NCI-H146 treated with DMSO at 0.1 percent for 48 hours (cell line): ENCODE results near the gene CCDC102A.
"Not testable (repeated sequence)": the region's sequence is repeated elsewhere in the genome, so short reads cannot be mapped to it uniquely, and the experiment has no call there.

Experiments used
- DNase-seq: peaks from one replicate; lab custom pipeline; 2025; ENCODE audit not compliant: unreplicated experiment; lab: John Stamatoyannopoulos, UW

Gene CCDC102A

GRCh38 chr16:57566436-57566835 is 30.1 kb upstream of the CCDC102A start:
- no peak for DNase-seq

GRCh38 chr16:57565461-57565860 is 29.1 kb upstream of the CCDC102A start:
- DNase-seq: no peak

- DNase-seq: no peak
Observed at GRCh38 chr16:57564571-57565270, 28.4 kb upstream of the CCDC102A start.

GRCh38 chr16:57563761-57564160 is 27.4 kb upstream of the CCDC102A start:
- DNase-seq: no peak

- DNase-seq: no peak
Observed at GRCh38 chr16:57563487-57563750, 27.0 kb upstream of the CCDC102A start.

GRCh38 chr16:57562669-57563486 is 26.5 kb upstream of the CCDC102A start:
- DNase-seq: no peak

GRCh38 chr16:57562066-57562465 is 25.7 kb upstream of the CCDC102A start:
- no peak for DNase-seq

- no peak for DNase-seq
Observed at GRCh38 chr16:57559072-57559790, 22.9 kb upstream of the CCDC102A start.

GRCh38 chr16:57556941-57557541 is 20.7 kb upstream of the CCDC102A start:
- DNase-seq: no peak

- DNase-seq: no peak
Observed at GRCh38 chr16:57555831-57556230, 19.5 kb upstream of the CCDC102A start.

GRCh38 chr16:57551057-57551456 is 14.7 kb upstream of the CCDC102A start:
- no peak for DNase-seq

- no peak for DNase-seq
Observed at GRCh38 chr16:57549730-57550129, 13.4 kb upstream of the CCDC102A start.

GRCh38 chr16:57548408-57548807 is 12.0 kb upstream of the CCDC102A start:
- no peak for DNase-seq

GRCh38 chr16:57547524-57547923 is 11.2 kb upstream of the CCDC102A start:
- DNase-seq: not testable (repeated sequence)

GRCh38 chr16:57544124-57544653 is 7.8 kb upstream of the CCDC102A start:
- DNase-seq: no peak

GRCh38 chr16:57541754-57542435 is 5.5 kb upstream of the CCDC102A start:
- DNase-seq: no peak

GRCh38 chr16:57540906-57541753 is 4.8 kb upstream of the CCDC102A start:
- no peak for DNase-seq

GRCh38 chr16:57540387-57540786 is 4.0 kb upstream of the CCDC102A start:
- DNase-seq: no peak

- DNase-seq: no peak
Observed at GRCh38 chr16:57539072-57539796, 2.9 kb upstream of the CCDC102A start.
